HFFc6 (cell line): ENCODE data around the gene DUT. TPM values are rescaled to one million over a fixed set of nuclear protein-coding genes. Genes with fewer than 3 reads are reported as not detected.
A peak's percentile ranks its signal among the peaks of the same experiment; 100 is the strongest.

Experiments
- DNase-seq: peaks from one replicate; pipeline ENCODE4 v3.0.0-alpha.2; 2018
- H3K27ac Mint-ChIP-seq: 2 replicates; pipeline ENCODE4 v1.8.0; 2020; ENCODE audit warnings: mild to moderate bottlenecking, mixed read lengths
- H3K27me3 Mint-ChIP-seq: 2 replicates; pipeline ENCODE4 v1.8.0; 2021; ENCODE audit warnings: mild to moderate bottlenecking, moderate library complexity, mixed read lengths; ENCODE audit not compliant: insufficient read depth
- H3K36me3 Mint-ChIP-seq: 2 replicates; pipeline ENCODE4 v1.8.0; 2021; ENCODE audit warnings: low read depth, mixed read lengths
- H3K4me1 Mint-ChIP-seq: 2 replicates; pipeline ENCODE4 v1.8.0; 2020; ENCODE audit warnings: low read depth, mixed read lengths
- H3K4me3 Mint-ChIP-seq: 2 replicates; pipeline ENCODE4 v1.8.0; 2020; ENCODE audit warnings: mild to moderate bottlenecking, moderate library complexity, mixed read lengths
- H3K9me3 Mint-ChIP-seq: 2 replicates; pipeline ENCODE4 v1.8.0; 2020; ENCODE audit warnings: mild to moderate bottlenecking, mixed read lengths
- total RNA-seq, 6 experiments: library from RNA; stranded (reverse); fragmentation: NEBNext Ultra II Directional; extraction: Animal tissue kit (Norgen Biotek cat#: 25700); gene quantifications; 2 replicates in 1 of 6; 3 replicates in 5 of 6; pipeline ENCODE4 v1.2.3, GENCODE V29; 2021
- TF ChIP-seq, protein P1 (sequence below): fragments of 200-600 bp; sonication (generic); IDR thresholded peaks from 2 replicates; pipeline ENCODE4 v1.5.0; 2021; ENCODE audit warnings: antibody characterized with exemption, mild to moderate bottlenecking

DUT gene
- total RNA-seq, 6 experiments from 2014 or later: 86.0 to 130 (median 114) TPM

- no peaks in the 10 kb centered on the region for H3K9me3 Mint-ChIP-seq
- TF ChIP-seq, protein P1, sequence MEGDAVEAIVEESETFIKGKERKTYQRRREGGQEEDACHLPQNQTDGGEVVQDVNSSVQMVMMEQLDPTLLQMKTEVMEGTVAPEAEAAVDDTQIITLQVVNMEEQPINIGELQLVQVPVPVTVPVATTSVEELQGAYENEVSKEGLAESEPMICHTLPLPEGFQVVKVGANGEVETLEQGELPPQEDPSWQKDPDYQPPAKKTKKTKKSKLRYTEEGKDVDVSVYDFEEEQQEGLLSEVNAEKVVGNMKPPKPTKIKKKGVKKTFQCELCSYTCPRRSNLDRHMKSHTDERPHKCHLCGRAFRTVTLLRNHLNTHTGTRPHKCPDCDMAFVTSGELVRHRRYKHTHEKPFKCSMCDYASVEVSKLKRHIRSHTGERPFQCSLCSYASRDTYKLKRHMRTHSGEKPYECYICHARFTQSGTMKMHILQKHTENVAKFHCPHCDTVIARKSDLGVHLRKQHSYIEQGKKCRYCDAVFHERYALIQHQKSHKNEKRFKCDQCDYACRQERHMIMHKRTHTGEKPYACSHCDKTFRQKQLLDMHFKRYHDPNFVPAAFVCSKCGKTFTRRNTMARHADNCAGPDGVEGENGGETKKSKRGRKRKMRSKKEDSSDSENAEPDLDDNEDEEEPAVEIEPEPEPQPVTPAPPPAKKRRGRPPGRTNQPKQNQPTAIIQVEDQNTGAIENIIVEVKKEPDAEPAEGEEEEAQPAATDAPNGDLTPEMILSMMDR: no peak
- H3K36me3 Mint-ChIP-seq: 0 out of 2 replicates have a peak, but pooled peaks cover under 1% of the 10 kb centered on the region
- DNase-seq: peak; percentile 82
- peaks cover 60% of the 10 kb centered on the region for H3K4me1 Mint-ChIP-seq
- peak overlapping the region; percentile 6 for H3K27ac Mint-ChIP-seq
- H3K27me3 Mint-ChIP-seq: peaks cover 2% of the 10 kb centered on the region
- H3K4me3 Mint-ChIP-seq: no peak overlapping the region
Observed at GRCh38 chr15:48370460-48370859, 39.2 kb downstream of the DUT start.

DNA sequence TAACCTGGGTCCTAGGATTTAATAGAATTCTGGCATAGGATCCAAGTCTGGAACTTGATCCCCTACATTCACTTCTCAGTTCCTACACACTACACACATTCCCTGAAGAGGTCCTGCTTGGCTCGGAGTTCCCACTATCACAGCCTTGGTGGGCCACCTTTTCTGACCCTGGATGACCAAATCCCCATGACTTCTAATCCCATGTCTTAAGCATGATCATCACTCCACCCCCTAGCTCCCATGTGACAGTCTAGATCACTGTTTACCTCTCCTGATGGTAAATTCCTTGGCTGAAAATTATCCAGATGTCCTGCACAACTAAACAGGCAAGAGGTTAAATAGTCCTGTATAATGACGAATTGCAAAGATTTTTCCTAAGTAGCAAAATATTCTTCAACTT is 40.3 kb downstream of the DUT start:
- H3K9me3 Mint-ChIP-seq: no peaks in the 10 kb centered on the region
- H3K4me3 Mint-ChIP-seq: no peak overlapping the region
- H3K36me3 Mint-ChIP-seq: peaks cover 9% of the 10 kb centered on the region
- H3K4me1 Mint-ChIP-seq: peaks cover 66% of the 10 kb centered on the region
- H3K27ac Mint-ChIP-seq: no peak overlapping the region
- TF ChIP-seq, protein P1: no peak
- H3K27me3 Mint-ChIP-seq: peaks cover 2% of the 10 kb centered on the region
- DNase-seq: no peak

- Mint-ChIP-seq H3K4me3 (no peak overlapping the region), H3K27me3 (peaks cover 2% of the 10 kb centered on the region), H3K4me1 (peaks cover 66% of the 10 kb centered on the region), H3K36me3 (peaks cover 10% of the 10 kb centered on the region), H3K9me3 (no peaks in the 10 kb centered on the region), H3K27ac (no peak overlapping the region)
- TF ChIP-seq, protein P1: no peak
- DNase-seq: no peak
Observed at GRCh38 chr15:48371961-48372360, 40.7 kb downstream of the DUT start.

DNA sequence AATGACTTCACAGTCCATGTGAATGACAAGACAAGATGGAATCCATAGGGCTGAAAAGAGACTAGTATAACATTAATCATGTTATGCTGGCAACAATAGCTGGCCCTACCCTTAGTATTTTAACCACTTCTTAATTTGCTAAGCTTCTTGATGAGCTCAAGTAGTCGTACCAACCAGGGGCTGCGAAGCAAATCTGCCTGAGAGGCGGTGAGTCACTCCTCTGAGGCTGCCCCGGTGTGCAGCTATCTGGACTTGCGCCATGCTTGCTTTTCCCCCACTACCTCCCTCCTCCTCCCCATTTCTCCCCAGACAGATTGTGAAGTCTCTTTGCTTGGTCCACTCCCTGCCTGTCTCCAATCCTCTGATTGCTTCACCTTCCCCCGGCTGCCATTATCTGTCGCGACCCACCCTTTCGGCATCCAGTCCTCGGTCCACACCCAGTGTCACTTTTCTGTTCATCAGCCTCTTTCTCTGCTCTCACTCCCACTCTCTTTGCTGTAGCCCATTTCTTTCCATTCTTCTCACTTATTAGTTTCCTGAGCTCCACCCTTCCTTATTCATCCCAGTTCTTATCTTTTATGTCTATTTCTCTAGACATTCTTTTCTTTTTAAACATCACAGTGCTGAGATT is 42.7 kb downstream of the DUT start:
- peak; percentile 88 for DNase-seq
- H3K4me1 Mint-ChIP-seq: peaks cover 61% of the 10 kb centered on the region
- peak overlapping the region; percentile 75 for H3K4me3 Mint-ChIP-seq
- TF ChIP-seq, protein P1: no peak
- no peaks in the 10 kb centered on the region; the same call in 1 of the 2 replicates for H3K9me3 Mint-ChIP-seq
- H3K27ac Mint-ChIP-seq: peak overlapping the region; percentile 92
- peaks cover 29% of the 10 kb centered on the region for H3K36me3 Mint-ChIP-seq
- H3K27me3 Mint-ChIP-seq: peaks cover 2% of the 10 kb centered on the region

- peak overlapping the region; percentile 92 for H3K27ac Mint-ChIP-seq
- peaks cover under 1% of the 10 kb centered on the region for H3K27me3 Mint-ChIP-seq
- TF ChIP-seq, protein P1: no peak
- H3K9me3 Mint-ChIP-seq: no peaks in the 10 kb centered on the region; the same call in 1 of the 2 replicates
- H3K36me3 Mint-ChIP-seq: peaks cover 29% of the 10 kb centered on the region
- H3K4me1 Mint-ChIP-seq: peaks cover 58% of the 10 kb centered on the region
- no peak for DNase-seq
- H3K4me3 Mint-ChIP-seq: peak overlapping the region; percentile 75
Observed at GRCh38 chr15:48374472-48374871, 43.2 kb downstream of the DUT start.
